Measurements from ENCODE around the gene BCL2. TPM values are rescaled to one million over a fixed set of nuclear protein-coding genes. Genes with fewer than 3 reads are reported as not detected.

BCL2 gene
- total and polyA plus RNA-seq, 4 experiments from 2014 or later: 28.5 to 50.4 (median 41.8) TPM

DNA sequence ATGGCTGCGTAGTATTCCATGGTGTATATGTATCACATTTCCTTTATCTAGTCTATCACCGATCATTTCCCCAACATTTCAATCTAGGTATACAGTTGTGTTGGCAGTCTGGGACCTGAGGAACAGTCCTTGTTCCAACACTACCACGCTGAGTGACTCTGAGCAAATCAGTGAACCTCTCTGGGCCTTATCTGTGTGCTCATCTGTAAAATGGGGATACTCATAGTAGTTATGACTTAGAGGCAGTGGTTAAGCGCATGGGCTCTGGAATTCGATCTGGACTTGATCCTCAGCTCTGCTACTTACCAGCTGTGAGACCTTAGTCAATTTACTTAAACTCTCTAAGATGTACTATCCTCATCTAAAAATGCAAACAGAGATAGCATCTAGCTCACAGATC, 85.1 kb downstream of the BCL2 start:
- ChIA-PET POLR2A (ENCODE audit: partially characterized antibody) (interaction anchor here (0.7 to 3.4 kb wide), 17 partner anchors 10 to 84 kb away, joined by 3 to 22 read pairs (median 6); partner anchors contain the start of gene BCL2), CTCF (ENCODE audit: partially characterized antibody) (interaction anchor here (1.0 to 1.7 kb wide), 4 partner anchors 79 to 88 kb away, joined by 3 to 9 read pairs (median 4); no protein-coding TSS in a partner anchor)
- Mint-ChIP-seq H3K36me3 (peaks cover 33 to 47% of the 10 kb centered on the region in 2 donors), H3K9me3 (peaks cover 0 to 8% (median 0%) of the 10 kb centered on the region in 8 donors), H3K4me3 (peak overlapping the region; percentile 16 to 80 (median 59)), H3K27ac (peak overlapping the region; percentile 53 to 92 (median 84)), H3K4me1 (peaks cover 57 to 87% (median 71%) of the 10 kb centered on the region in 4 donors), H3K27me3 (no peaks in the 10 kb centered on the region)
- Histone ChIP-seq H3K27ac (ENCODE audit: low read depth, low read length) (peak overlapping the region; percentile 21), H3K36me3 (ENCODE audit: insufficient read depth, low read length) (no peaks in the 10 kb centered on the region), H3K4me3 (ENCODE audit: low read length in 2 of 2) (no peak overlapping the region), H3K27me3 (ENCODE audit: insufficient read depth, low read length) (no peaks in the 10 kb centered on the region), H3K9me3 (ENCODE audit: control insufficient read depth in 1 of 2, low read length in 2 of 2) (no peaks in the 10 kb centered on the region), H3K4me1 (ENCODE audit: insufficient read depth, low read length) (peaks cover 53% of the 10 kb centered on the region)
- no peak for DNase-seq
- intact Hi-C loops (cut with micrococcal nuclease): no loop called here

DNA sequence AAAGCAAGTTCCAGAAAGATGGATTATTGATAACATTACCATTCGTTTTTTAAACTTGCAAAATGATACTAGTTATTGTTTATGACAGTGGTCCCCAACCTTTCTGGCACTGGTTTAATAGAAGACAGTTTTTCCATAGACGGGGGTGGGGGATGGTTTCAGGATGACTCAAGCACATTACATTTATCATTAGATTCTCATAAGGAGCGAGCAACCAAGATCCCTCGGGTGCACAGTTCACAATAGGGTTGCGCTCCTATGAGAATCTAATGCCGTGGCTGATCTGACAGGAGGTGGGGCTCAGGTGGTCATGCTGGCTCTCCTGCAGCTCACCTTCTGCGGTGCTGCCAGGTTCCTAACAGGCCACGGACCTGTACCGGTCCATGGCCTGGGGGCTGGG, 86.2 kb downstream of the BCL2 start:
- Histone ChIP-seq H3K9me3 (ENCODE audit: control insufficient read depth in 1 of 2, low read length in 2 of 2) (no peaks in the 10 kb centered on the region), H3K27ac (ENCODE audit: low read depth, low read length) (peak overlapping the region; percentile 44), H3K4me3 (ENCODE audit: low read length in 2 of 2) (peak overlapping the region in 1 of 2 donors; percentile 8), H3K4me1 (ENCODE audit: insufficient read depth, low read length) (peaks cover 62% of the 10 kb centered on the region), H3K36me3 (ENCODE audit: insufficient read depth, low read length) (no peaks in the 10 kb centered on the region), H3K27me3 (ENCODE audit: insufficient read depth, low read length) (no peaks in the 10 kb centered on the region)
- ChIA-PET CTCF (ENCODE audit: partially characterized antibody) (interaction anchor here (1.2 to 1.7 kb wide), 6 partner anchors 28 to 89 kb away, joined by 3 to 9 read pairs (median 4); partner anchors contain the start of gene BCL2), POLR2A (ENCODE audit: partially characterized antibody) (interaction anchor here (0.9 to 3.4 kb wide), 15 partner anchors 8 to 85 kb away, joined by 3 to 22 read pairs (median 6); partner anchors contain the start of gene BCL2)
- no peaks in the 10 kb centered on the region for H3K27me3 Mint-ChIP-seq
- H3K9me3 Mint-ChIP-seq: peaks cover 0 to 8% (median 0%) of the 10 kb centered on the region in 8 donors
- DNase-seq: no peak
- H3K36me3 Mint-ChIP-seq: peaks cover 29 to 41% of the 10 kb centered on the region in 2 donors
- H3K4me1 Mint-ChIP-seq: peaks cover 58 to 92% (median 74%) of the 10 kb centered on the region in 4 donors
- intact Hi-C loops (cut with micrococcal nuclease): loop anchor here (2.0 kb wide), 1 partner anchor 17 kb away; no protein-coding TSS in a partner anchor
- peak overlapping the region; percentile 70 to 86 (median 78) for H3K4me3 Mint-ChIP-seq
- H3K27ac Mint-ChIP-seq: peak overlapping the region; percentile 33 to 94 (median 89)

DNA sequence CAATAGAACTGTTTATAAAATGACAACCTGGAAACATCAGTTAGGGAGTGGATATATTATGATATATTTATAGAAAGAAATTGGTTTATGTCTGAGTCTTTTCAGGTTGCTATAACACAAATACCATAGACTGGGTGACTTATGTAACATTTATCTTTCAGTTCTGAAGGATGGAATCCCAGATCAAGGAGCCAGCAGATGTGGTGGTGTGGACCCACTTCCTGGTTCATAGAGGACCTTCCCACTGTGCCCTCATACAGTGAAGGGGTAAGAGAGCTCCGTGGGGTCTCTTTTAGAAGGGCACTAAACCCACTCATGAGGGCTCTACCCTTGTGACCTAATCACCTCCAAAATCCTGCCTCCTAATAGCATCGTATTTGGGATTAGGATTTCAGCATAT, 86.7 kb downstream of the BCL2 start:
- H3K4me3 Mint-ChIP-seq: peak overlapping the region; percentile 70 to 86 (median 78)
- POLR2A ChIA-PET (ENCODE audit: partially characterized antibody): interaction anchor here (0.9 to 3.4 kb wide), 11 partner anchors 8 to 86 kb away, joined by 3 to 22 read pairs (median 6); partner anchors contain the start of gene BCL2
- H3K9me3 ChIP-seq (ENCODE audit: control insufficient read depth in 1 of 2, low read length in 2 of 2): no peaks in the 10 kb centered on the region
- intact Hi-C loops (cut with micrococcal nuclease): loop anchor here (2.0 kb wide), 1 partner anchor 18 kb away; no protein-coding TSS in a partner anchor
- peaks cover 62 to 93% (median 79%) of the 10 kb centered on the region in 4 donors for H3K4me1 Mint-ChIP-seq
- peak overlapping the region; percentile 85 to 94 (median 90) for H3K27ac Mint-ChIP-seq
- peak overlapping the region; percentile 44 for H3K27ac ChIP-seq (ENCODE audit: low read depth, low read length)
- H3K27me3 Mint-ChIP-seq: no peaks in the 10 kb centered on the region
- H3K4me1 ChIP-seq (ENCODE audit: insufficient read depth, low read length): peaks cover 67% of the 10 kb centered on the region
- DNase-seq: no peak
- peak overlapping the region in 1 of 2 donors; percentile 8 for H3K4me3 ChIP-seq (ENCODE audit: low read length in 2 of 2)
- peaks cover 0 to 8% (median 0%) of the 10 kb centered on the region in 8 donors for H3K9me3 Mint-ChIP-seq
- CTCF ChIA-PET (ENCODE audit: partially characterized antibody): interaction anchor here (1.2 to 1.6 kb wide), 4 partner anchors 28 to 86 kb away, joined by 3 to 7 read pairs (median 4); partner anchors contain the start of gene BCL2
- H3K27me3 ChIP-seq (ENCODE audit: insufficient read depth, low read length): no peaks in the 10 kb centered on the region
- H3K36me3 ChIP-seq (ENCODE audit: insufficient read depth, low read length): no peaks in the 10 kb centered on the region
- peaks cover 31 to 40% of the 10 kb centered on the region in 2 donors for H3K36me3 Mint-ChIP-seq

DNA sequence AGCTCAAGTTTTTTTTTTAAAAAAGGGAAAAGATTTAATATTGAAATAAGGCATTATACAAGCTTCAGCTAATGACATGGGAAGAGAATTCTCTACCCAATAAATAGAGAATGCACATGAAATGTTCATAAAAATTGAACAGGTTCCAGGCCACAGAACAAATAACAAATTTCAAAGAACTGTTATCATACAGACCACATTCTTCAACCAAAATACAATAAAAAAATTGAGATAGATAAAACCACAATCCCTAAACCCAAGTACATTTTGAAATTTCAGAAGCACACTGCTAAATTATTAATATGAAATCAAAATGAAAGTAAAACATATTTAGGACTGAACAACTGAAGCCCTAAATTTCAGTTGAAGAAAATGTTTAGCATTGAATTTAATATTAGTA, 89.6 kb downstream of the BCL2 start:
- peak overlapping the region; percentile 64 to 89 (median 80) for H3K4me3 Mint-ChIP-seq
- Histone ChIP-seq H3K4me3 (ENCODE audit: low read length in 2 of 2) (peak overlapping the region in 1 of 2 donors; percentile 17), H3K36me3 (ENCODE audit: insufficient read depth, low read length) (no peaks in the 10 kb centered on the region), H3K27ac (ENCODE audit: low read depth, low read length) (peak overlapping the region; percentile 51), H3K4me1 (ENCODE audit: insufficient read depth, low read length) (peaks cover 92% of the 10 kb centered on the region), H3K9me3 (ENCODE audit: control insufficient read depth in 1 of 2, low read length in 2 of 2) (no peaks in the 10 kb centered on the region), H3K27me3 (ENCODE audit: insufficient read depth, low read length) (no peaks in the 10 kb centered on the region)
- ChIA-PET CTCF (ENCODE audit: partially characterized antibody) (interaction anchor here (0.9 to 2.4 kb wide), 3 partner anchors 88 to 98 kb away, joined by 4 to 9 read pairs (median 4); partner anchors contain the start of gene BCL2), POLR2A (ENCODE audit: partially characterized antibody) (interaction anchor here (0.8 to 1.3 kb wide), 13 partner anchors 9 to 90 kb away, joined by 3 to 8 read pairs (median 3); partner anchors contain the start of gene BCL2)
- H3K4me1 Mint-ChIP-seq: peaks cover 57 to 95% (median 81%) of the 10 kb centered on the region in 4 donors
- peaks cover 0 to 2% (median 0%) of the 10 kb centered on the region in 8 donors for H3K9me3 Mint-ChIP-seq
- no peaks in the 10 kb centered on the region for H3K27me3 Mint-ChIP-seq
- peaks cover 17 to 30% of the 10 kb centered on the region in 2 donors for H3K36me3 Mint-ChIP-seq
- peak in 2 of 5 donors; percentile 19 to 22 for DNase-seq
- intact Hi-C loops (cut with micrococcal nuclease): no loop called here
- H3K27ac Mint-ChIP-seq: peak overlapping the region; percentile 81 to 96 (median 92)

DNA sequence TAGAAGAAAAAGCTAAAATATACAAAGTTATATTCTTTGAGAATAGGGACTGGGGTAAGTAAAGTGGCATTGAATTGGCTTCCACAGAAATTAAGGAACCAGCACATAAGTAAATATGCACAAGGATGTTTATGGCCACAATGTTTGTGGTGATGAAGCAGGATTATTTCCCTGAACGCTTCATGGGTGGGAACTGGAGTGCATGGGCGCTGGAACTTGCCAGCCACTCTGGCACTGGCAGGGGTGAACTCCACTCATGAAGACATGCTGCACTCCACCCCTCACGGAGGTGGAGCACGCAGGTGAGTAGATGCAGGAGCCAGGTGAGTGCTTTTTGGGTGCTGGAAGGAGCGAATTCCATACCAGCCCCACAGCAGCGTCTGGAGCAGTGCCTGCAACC, 94.1 kb downstream of the BCL2 start:
- no peaks in the 10 kb centered on the region for H3K27me3 ChIP-seq (ENCODE audit: insufficient read depth, low read length)
- POLR2A ChIA-PET (ENCODE audit: partially characterized antibody): interaction anchor here (1.0 to 3.1 kb wide), 11 partner anchors 8 to 93 kb away, joined by 3 to 15 read pairs (median 6); partner anchors contain the start of gene BCL2
- no peak overlapping the region for H3K4me3 ChIP-seq (ENCODE audit: low read length in 2 of 2)
- H3K27ac ChIP-seq (ENCODE audit: low read depth, low read length): no peak overlapping the region
- peaks cover 88% of the 10 kb centered on the region for H3K4me1 ChIP-seq (ENCODE audit: insufficient read depth, low read length)
- H3K4me3 Mint-ChIP-seq: no peak overlapping the region
- no peak for DNase-seq
- H3K36me3 Mint-ChIP-seq: peaks cover 24 to 33% of the 10 kb centered on the region in 2 donors
- H3K27me3 Mint-ChIP-seq: no peaks in the 10 kb centered on the region
- intact Hi-C loops (cut with micrococcal nuclease): loop anchor here (2.0 kb wide), 1 partner anchor 71 kb away; no protein-coding TSS in a partner anchor
- no peaks in the 10 kb centered on the region for H3K36me3 ChIP-seq (ENCODE audit: insufficient read depth, low read length)
- peaks cover 0 to 2% (median 0%) of the 10 kb centered on the region in 8 donors for H3K9me3 Mint-ChIP-seq
- peak overlapping the region in 3 of 7 donors; percentile 62 to 92 (median 76) for H3K27ac Mint-ChIP-seq
- CTCF ChIA-PET (ENCODE audit: partially characterized antibody): interaction anchor here (0.8 to 3.3 kb wide), 6 partner anchors 9 to 92 kb away, joined by 3 to 21 read pairs (median 8); no protein-coding TSS in a partner anchor
- H3K4me1 Mint-ChIP-seq: peaks cover 57 to 94% (median 82%) of the 10 kb centered on the region in 4 donors
- H3K9me3 ChIP-seq (ENCODE audit: control insufficient read depth in 1 of 2, low read length in 2 of 2): no peaks in the 10 kb centered on the region

DNA sequence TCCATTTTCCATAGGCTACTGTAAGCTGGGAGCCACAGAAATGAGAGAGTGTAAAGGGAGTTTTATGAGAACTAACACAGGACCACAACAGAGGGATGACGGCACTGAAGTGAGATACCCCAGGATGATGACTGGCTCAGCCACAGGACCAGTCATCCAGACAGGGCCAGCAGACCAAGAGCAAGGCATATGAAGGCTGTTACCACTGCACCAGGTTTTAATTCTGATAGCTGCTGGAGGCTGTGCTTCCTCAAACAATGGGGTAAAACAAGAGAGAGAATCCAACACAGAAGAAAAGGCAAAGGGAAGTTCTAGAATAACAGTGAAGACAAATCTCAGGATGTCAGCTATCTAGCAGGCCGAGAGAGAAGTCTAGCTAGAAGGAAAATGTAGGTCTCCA, 94.9 kb downstream of the BCL2 start:
- peak overlapping the region; percentile 27 for H3K27ac ChIP-seq (ENCODE audit: low read depth, low read length)
- Mint-ChIP-seq H3K4me3 (peak overlapping the region in 5 of 8 donors; percentile 13 to 79 (median 58)), H3K27me3 (no peaks in the 10 kb centered on the region), H3K4me1 (peaks cover 56 to 94% (median 82%) of the 10 kb centered on the region in 4 donors), H3K9me3 (peaks cover 0 to 2% (median 0%) of the 10 kb centered on the region in 8 donors), H3K36me3 (peaks cover 28 to 37% of the 10 kb centered on the region in 2 donors), H3K27ac (peak overlapping the region; percentile 39 to 92 (median 78))
- H3K36me3 ChIP-seq (ENCODE audit: insufficient read depth, low read length): peaks cover 1% of the 10 kb centered on the region
- no peak overlapping the region for H3K4me3 ChIP-seq (ENCODE audit: low read length in 2 of 2)
- H3K4me1 ChIP-seq (ENCODE audit: insufficient read depth, low read length): peaks cover 84% of the 10 kb centered on the region
- H3K9me3 ChIP-seq (ENCODE audit: control insufficient read depth in 1 of 2, low read length in 2 of 2): no peaks in the 10 kb centered on the region
- CTCF ChIA-PET (ENCODE audit: partially characterized antibody): interaction anchor here (0.7 to 3.3 kb wide), 6 partner anchors 10 to 98 kb away, joined by 3 to 21 read pairs (median 8); no protein-coding TSS in a partner anchor
- intact Hi-C loops (cut with micrococcal nuclease): loop anchor here (2.0 kb wide), 1 partner anchor 70 kb away; no protein-coding TSS in a partner anchor
- POLR2A ChIA-PET (ENCODE audit: partially characterized antibody): interaction anchor here (1.0 to 2.8 kb wide), 10 partner anchors 8 to 94 kb away, joined by 4 to 15 read pairs (median 5); partner anchors contain the start of gene BCL2
- peak in 1 of 5 donors; percentile 66 for DNase-seq
- no peaks in the 10 kb centered on the region for H3K27me3 ChIP-seq (ENCODE audit: insufficient read depth, low read length)

Data from CD4-positive, alpha-beta memory T cell (primary cell).